Small intestine (tissue), 7 donors: ENCODE measurements around the gene HELQ. TPM values are rescaled to one million over a fixed set of nuclear protein-coding genes. Genes with fewer than 3 reads are reported as not detected.
A peak's percentile ranks its signal among the peaks of the same experiment; 100 is the strongest.

Experiments
- DNase-seq, 2 donors: peaks; one replicate each; pipeline versions ENCODE4 v3.0.0 to v3.0.0-alpha.2; 2013
- FAIRE-seq: peaks from 2 replicates; lab custom pipeline; 2012; peaks lifted over from hg19 to GRCh38; lab: Jason Lieb, UNC
- H3K27ac ChIP-seq, 3 donors: one replicate each; pipeline ENCODE4 v1.5.1; 2013; ENCODE audit warnings: low read length in 2 of 3, mild to moderate bottlenecking in 2 of 3, control low read depth in 1 of 3, inconsistent platforms in 1 of 3, low read depth in 1 of 3, moderate library complexity in 1 of 3
- H3K27me3 ChIP-seq, 3 donors: one replicate each; pipeline ENCODE4 v1.6.1; 2013; ENCODE audit warnings: low read length in 3 of 3, inconsistent platforms in 1 of 3; ENCODE audit not compliant: control insufficient read depth in 3 of 3, insufficient read depth in 3 of 3
- H3K36me3 ChIP-seq, 3 donors: one replicate each; pipeline ENCODE4 v1.6.1; 2013; ENCODE audit warnings: low read length in 3 of 3, inconsistent platforms in 1 of 3, low read depth in 1 of 3, mild to moderate bottlenecking in 1 of 3, moderate library complexity in 1 of 3; ENCODE audit not compliant: control insufficient read depth in 3 of 3, insufficient read depth in 2 of 3
- H3K4me1 ChIP-seq, 3 donors: one replicate each; pipeline ENCODE4 v1.6.1; 2013; ENCODE audit warnings: low read length in 2 of 3, inconsistent platforms in 1 of 3, low read depth in 1 of 3, mild to moderate bottlenecking in 1 of 3, moderate library complexity in 1 of 3; ENCODE audit not compliant: control insufficient read depth in 3 of 3, insufficient read depth in 2 of 3
- H3K4me3 ChIP-seq, 3 donors: one replicate each; pipeline ENCODE4 v1.5.1; 2013; ENCODE audit warnings: low read length in 3 of 3, control low read depth in 1 of 3, inconsistent platforms in 1 of 3, low read depth in 1 of 3, mild to moderate bottlenecking in 1 of 3, moderate library complexity in 1 of 3
- H3K9me3 ChIP-seq, 2 donors: one replicate each; pipeline ENCODE4 v1.6.1; 2013; ENCODE audit warnings: low read depth in 1 of 2, low read length in 1 of 2; ENCODE audit not compliant: control insufficient read depth in 2 of 2, insufficient read depth in 1 of 2
- WGBS, 3 donors: extraction: QIAGEN DNeasy Blood & Tissue Kit; methylation state at CpG; one replicate each; pipeline ENCODE4 v1.1.7; 2013; 5-methylcytosine and 5-hydroxymethylcytosine counted together
- polyA plus RNA-seq, 4 donors: library from polyadenylated mRNA; stranded (reverse) in 3 of 4; unstranded in 1 of 4; fragments of 200-250 nt in 3 of 4; fragments of 120-200 nt in 1 of 4; gene quantifications; one replicate each; pipeline versions ENCODE4 v1.2.1 to v1.2.3, GENCODE V29; 2013
- donor health status: healthy with polysubstance abuse.
- donor health status: control.
- donor health status: control.
- donor health status: Bipolar disorder and iron deficiency.
- donor health status: healthy.

Gene HELQ
- polyA plus RNA-seq, 4 donors: 4.9 to 13.0 (median 6.6) TPM

DNA sequence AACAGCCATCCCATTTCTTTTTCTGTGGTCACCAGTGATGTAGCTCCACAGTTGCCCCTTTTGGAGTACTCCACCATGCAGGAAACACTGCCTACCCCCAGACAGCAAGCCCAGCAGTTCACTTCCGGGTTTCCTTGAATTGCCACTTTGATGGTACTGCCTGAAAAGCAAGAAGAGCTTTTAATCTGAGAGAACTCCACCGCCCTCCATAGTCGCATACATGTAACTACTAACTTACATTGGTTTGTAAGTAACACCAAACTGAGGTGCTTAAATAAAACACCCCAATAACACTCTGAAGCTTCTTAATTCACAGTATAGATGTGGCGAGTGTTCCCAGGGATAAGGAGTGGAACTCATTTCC lies 67.3 kb downstream of the HELQ start:
- H3K9me3 ChIP-seq: no peaks in the 10 kb centered on the region
- H3K36me3 ChIP-seq: no peaks in the 10 kb centered on the region
- H3K4me1 ChIP-seq: no peaks in the 10 kb centered on the region
- H3K27me3 ChIP-seq: no peaks in the 10 kb centered on the region
- H3K4me3 ChIP-seq: no peak overlapping the region
- FAIRE-seq: no peak
- no peak for DNase-seq
- 74 to 84% (median 77%) methylated on average over 4 of the region's 4 CpGs for WGBS, 3 donors
- no peak overlapping the region for H3K27ac ChIP-seq

DNA sequence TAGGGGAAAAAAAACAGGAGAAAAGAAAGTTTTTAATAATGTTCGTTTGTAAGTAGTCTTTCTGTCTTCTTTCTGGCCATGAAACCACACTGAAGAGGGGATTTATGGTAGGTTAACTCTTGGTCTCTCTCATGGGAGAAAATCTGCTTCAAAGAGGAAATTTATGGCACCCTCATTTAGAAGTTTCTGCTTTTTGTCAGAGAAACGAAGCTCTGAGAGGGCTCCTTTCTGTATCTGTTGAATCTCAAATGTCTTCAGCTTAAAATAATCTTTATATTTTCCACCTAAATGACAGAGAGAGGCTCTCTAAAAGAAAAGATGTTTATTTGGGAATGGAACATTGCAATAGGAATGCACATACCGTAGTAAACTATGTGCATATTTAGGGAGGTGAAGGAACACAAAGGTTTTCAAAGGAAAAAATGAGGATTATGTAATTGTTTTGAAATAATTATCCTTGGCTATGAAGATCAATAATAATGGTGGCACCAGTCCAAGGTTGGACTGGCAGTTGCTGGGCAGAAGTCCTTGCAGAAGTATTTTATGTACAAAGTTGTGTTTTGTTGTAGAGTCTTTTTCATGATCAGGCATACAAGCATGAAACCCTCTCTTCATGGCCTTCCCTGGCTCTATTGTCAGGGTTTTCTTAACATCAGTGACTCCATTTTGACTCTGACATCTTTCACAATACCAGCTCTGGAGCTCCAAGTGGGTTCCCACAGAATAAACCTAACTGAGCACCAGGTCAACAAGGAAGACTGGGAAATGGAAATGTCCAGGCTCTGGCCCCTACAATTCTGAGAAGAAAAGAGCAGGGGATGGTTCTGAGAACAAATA lies 67.9 kb downstream of the HELQ start:
- Histone ChIP-seq H3K27me3 (no peaks in the 10 kb centered on the region), H3K27ac (no peak overlapping the region), H3K4me1 (no peaks in the 10 kb centered on the region), H3K9me3 (no peaks in the 10 kb centered on the region), H3K36me3 (no peaks in the 10 kb centered on the region), H3K4me3 (no peak overlapping the region)
- FAIRE-seq (no peak), DNase-seq (no peak)
- 60 to 79% (median 75%) methylated on average over 3 of the region's 3 CpGs for WGBS, 3 donors

DNA sequence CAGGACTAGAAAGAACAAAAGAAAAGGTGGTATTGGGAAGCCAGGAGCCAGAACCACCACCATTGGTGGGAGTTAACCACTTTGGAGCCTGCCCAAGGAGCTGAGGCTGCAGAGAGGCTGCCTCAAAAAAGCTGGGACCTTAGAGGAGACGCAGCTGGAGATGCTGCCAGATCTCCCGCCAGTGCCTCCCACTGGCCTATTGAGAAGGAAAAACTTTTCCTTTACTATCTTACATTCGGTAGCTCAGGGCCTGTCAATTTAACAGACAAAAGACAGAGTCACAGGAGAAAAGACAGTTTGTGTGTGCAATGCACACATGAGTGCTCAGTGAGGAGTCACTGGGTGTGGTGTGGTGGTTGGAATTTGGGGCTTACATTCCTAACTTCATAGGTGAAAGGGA lies 68.6 kb downstream of the HELQ start:
- DNase-seq (no peak), FAIRE-seq (no peak)
- Histone ChIP-seq H3K36me3 (no peaks in the 10 kb centered on the region), H3K4me1 (no peaks in the 10 kb centered on the region), H3K27ac (no peak overlapping the region), H3K27me3 (no peaks in the 10 kb centered on the region), H3K4me3 (no peak overlapping the region), H3K9me3 (no peaks in the 10 kb centered on the region)
- WGBS, 3 donors: 66 to 94% (median 93%) methylated on average over 3 of the region's 3 CpGs

DNA sequence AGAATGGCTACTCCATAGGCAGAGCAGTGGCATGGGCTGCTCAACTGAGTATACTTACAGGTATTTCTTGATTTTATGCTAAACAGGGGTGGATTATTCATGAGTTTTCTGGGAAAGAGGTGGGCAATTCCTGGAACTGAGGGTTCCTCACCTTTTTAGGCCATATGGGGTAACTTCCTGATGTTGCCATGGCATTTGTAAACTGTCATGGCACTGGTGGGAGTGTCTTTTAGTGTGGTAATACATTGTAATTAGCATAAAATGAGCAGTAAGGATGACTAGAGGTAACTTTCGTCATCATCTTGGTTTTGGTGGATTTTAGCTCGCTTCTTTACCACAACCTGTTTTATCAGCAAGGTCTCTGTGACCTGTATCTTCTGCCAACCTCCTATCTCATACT lies 72.8 kb downstream of the HELQ start:
- DNase-seq (no peak), FAIRE-seq (no peak)
- no peak overlapping the region for H3K4me3 ChIP-seq
- 71 to 83% (median 75%) methylated on average over 2 of the region's 2 CpGs for whole genome bisulfite sequencing, 3 donors
- H3K9me3 ChIP-seq: peaks cover 0 to 13% of the 10 kb centered on the region in 2 donors
- peaks cover 0 to 1% (median 0%) of the 10 kb centered on the region in 3 donors for H3K27me3 ChIP-seq
- H3K27ac ChIP-seq: no peak overlapping the region
- no peaks in the 10 kb centered on the region for H3K36me3 ChIP-seq
- no peaks in the 10 kb centered on the region for H3K4me1 ChIP-seq

DNA sequence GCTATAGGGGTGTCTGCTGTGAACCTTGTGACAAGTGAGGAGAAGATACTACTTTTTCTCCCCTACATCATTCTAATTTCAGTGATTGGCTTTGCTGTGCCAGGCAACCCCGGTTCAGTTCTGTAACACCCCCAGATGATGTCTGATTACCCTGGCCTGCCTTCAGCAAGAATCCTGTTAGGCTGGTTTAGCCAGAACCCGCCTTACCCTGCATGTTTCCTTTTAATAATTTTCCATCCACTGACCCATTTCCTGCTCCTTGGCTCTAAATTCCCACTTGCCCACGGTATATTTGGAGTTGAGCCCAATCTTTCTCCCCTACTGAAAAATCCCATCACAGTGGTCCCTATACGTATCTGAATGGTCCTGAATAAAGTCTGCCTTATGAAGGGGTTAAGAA lies 74.5 kb downstream of the HELQ start:
- DNase-seq: no peak
- 41 to 73% (median 53%) methylated on average over 4 of the region's 4 CpGs for WGBS, 3 donors

DNA sequence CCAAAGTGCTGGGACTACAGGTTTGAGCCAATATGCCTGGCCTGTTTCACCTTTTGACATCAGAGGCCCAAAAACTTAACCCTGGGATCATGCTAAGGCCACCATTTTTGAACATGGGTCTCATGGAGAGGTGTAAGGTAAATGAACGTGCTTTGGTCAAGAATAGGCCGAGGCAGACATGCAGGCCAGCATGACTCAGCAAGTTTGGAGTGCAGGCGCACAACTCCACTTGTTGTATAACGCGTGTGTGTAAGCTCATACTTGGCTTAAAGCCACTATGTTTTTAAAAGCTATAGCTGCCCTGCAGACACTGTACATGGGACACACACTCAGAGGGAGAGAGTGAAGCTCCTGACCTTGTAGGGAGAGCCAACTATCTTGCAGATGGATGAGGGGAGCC lies 77.2 kb downstream of the HELQ start:
- peaks cover 0 to 18% of the 10 kb centered on the region in 2 donors for H3K9me3 ChIP-seq
- peaks cover 0 to 4% (median 0%) of the 10 kb centered on the region in 3 donors for H3K27me3 ChIP-seq
- DNase-seq (no peak), FAIRE-seq (no peak)
- H3K4me3 ChIP-seq: no peak overlapping the region
- H3K36me3 ChIP-seq: no peaks in the 10 kb centered on the region
- 83 to 87% (median 84%) methylated on average over 5 of the region's 5 CpGs for WGBS, 3 donors
- H3K4me1 ChIP-seq: peaks cover 0 to 4% (median 0%) of the 10 kb centered on the region in 3 donors
- H3K27ac ChIP-seq: no peak overlapping the region

More for the DNA sequence above, 74.5 kb downstream of the HELQ start:
- H3K27ac ChIP-seq: no peak overlapping the region
- H3K4me3 ChIP-seq: no peak overlapping the region
- H3K36me3 ChIP-seq: no peaks in the 10 kb centered on the region
- peaks cover 0 to 4% (median 0%) of the 10 kb centered on the region in 3 donors for H3K4me1 ChIP-seq
- peaks cover 0 to 18% of the 10 kb centered on the region in 2 donors for H3K9me3 ChIP-seq
- no peak for FAIRE-seq
- H3K27me3 ChIP-seq: peaks cover 0 to 1% (median 0%) of the 10 kb centered on the region in 3 donors

DNA sequence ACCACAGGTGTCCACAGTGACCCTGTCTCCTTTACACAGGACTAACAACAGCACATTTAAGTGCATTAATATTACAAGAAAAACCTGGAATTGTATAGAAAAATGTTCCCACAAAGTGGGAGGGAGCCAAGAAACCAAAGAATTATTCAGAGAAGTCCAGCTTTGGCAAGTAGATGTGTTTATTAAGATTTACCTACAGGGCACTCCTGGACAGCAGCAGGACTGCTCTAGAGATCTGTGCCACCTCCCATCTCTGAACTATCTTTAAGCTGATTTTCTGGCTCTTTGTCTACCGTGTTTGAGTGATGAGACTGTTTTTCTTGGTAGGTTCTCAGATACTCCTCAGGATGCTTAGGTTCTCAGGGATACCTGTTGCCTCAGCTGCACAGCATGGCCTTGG lies 82.7 kb downstream of the HELQ start:
- Histone ChIP-seq H3K4me3 (no peak overlapping the region), H3K27me3 (peaks cover 0 to 3% (median 0%) of the 10 kb centered on the region in 3 donors), H3K36me3 (no peaks in the 10 kb centered on the region), H3K27ac (no peak overlapping the region), H3K9me3 (peaks cover 0 to 6% of the 10 kb centered on the region in 2 donors), H3K4me1 (peaks cover 0 to 13% (median 0%) of the 10 kb centered on the region in 3 donors)
- 78 to 90% (median 88%) methylated on average over 1 of the region's 1 CpG for WGBS, 3 donors
- DNase-seq (no peak), FAIRE-seq (no peak)

DNA sequence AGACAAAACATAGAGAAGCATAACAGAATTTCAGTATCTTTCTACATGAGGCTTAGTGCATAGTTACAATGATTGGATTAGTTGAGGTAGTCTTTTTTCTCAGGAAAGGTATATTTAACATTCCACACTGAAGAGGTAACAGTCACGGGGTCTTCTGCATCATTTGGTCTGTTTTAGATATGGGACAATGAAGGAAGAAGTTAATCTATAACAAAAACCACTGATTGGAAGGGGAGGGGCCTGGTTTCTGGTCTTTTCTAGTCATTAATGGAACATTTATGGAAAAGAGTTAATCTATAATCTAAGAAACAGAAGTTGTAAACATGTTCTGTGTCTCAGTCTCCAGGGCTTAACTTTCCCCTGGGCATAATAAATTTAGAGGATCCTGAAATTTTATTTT lies 83.7 kb downstream of the HELQ start:
- Histone ChIP-seq H3K27me3 (peaks cover 0 to 3% (median 0%) of the 10 kb centered on the region in 3 donors), H3K27ac (peak overlapping the region in 1 of 3 donors; percentile 5), H3K4me3 (no peak overlapping the region), H3K36me3 (no peaks in the 10 kb centered on the region), H3K4me1 (peaks cover 0 to 12% (median 0%) of the 10 kb centered on the region in 3 donors), H3K9me3 (peaks cover 0 to 2% of the 10 kb centered on the region in 2 donors)
- WGBS, 3 donors: 20 to 61% (median 54%) methylated on average over 1 of the region's 1 CpG
- FAIRE-seq (no peak), DNase-seq (peak in 1 of 2 donors; percentile 64)
